Left forelimb (tissue), 1 donor: Measurements from ENCODE around the gene RNF166.

Experiments used
- DNase-seq: peaks from one replicate; pipeline ENCODE4 v3.0.0-alpha.2; 2018; ENCODE audit warnings: low spot score

The RNF166 gene

DNA sequence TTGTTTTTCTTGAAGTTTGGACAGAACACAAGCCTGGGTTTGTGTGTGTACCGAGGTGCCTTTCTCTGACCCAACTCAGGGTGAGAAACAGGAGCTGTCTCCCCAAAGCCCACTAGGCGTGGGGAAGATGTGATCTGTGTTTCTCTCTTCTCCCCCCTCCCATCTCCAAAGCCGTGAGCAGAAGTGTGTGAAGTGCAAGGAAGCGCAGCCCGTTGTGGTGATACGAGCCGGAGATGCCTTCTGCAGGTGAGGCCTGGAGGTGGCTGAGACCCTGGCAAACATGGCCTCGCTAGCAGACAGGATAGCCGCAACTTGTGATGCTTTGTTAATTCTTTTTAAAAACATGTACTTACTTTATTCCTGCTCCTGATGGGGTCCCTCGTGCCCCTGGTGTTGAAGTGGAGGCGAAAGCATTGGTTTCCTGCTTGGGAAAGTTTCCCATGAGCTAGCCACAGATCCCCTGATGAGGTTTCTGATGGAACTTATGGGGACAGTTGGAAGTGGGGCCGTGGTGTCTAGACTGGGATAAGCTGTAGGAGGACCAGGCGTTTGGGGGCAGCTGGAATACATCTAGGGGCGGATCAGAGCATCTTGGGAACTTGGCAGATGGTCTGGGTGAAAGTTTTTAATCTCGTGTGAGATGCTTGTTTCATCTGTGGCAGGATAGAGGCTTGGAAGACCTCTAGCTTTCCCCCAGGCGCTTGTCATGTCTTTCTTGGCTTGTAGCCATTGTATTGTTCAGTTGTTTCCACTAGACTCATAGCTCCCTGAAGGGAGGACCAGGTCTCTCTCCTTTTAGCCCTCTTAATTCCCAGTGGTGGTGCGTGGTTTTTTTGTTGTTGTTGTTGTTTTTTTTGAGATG lies 988 bp upstream of the RNF166 start:
- DNase-seq, result no peak

- DNase-seq, result no peak
These were observed 393 bp downstream of the RNF166 start for GRCh38 chr16:88705801-88706228.

DNA sequence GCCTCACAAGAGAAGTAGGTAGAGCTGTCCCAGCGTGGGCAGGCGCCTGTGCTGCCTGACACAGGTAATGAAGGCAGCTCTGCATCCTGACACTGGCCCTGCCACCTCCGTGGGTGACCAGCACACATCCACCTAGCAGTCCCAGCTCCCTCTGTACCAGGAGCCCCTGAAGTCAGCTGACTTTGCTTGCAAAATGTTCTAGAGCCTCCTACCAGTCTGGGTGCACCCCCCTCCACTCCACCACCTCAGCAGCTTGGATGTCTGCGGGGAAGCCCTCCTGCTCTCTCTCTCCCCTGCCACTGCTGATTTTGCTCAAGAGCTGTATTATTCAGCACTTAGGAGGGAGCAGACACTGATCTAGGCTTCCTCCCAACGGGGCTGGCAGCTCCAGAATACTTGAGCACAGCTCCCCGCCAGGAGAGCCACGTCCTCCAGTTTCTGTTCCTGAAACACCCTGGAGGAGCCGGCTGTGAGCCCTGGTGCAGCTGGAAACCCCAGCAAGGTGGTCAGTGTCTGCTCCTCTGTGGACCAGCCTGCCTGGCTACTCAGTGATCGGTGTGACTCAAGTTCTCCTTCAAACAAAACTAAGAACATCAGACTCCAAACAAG lies 1.0 kb downstream of the RNF166 start:
- no peak for DNase-seq

- no peak for DNase-seq
These were observed 2.5 kb downstream of the RNF166 start for GRCh38 chr16:88703486-88704309.

GRCh38 chr16:88702371-88703210 lies 3.6 kb downstream of the RNF166 start:
- DNase-seq, result no peak

DNA sequence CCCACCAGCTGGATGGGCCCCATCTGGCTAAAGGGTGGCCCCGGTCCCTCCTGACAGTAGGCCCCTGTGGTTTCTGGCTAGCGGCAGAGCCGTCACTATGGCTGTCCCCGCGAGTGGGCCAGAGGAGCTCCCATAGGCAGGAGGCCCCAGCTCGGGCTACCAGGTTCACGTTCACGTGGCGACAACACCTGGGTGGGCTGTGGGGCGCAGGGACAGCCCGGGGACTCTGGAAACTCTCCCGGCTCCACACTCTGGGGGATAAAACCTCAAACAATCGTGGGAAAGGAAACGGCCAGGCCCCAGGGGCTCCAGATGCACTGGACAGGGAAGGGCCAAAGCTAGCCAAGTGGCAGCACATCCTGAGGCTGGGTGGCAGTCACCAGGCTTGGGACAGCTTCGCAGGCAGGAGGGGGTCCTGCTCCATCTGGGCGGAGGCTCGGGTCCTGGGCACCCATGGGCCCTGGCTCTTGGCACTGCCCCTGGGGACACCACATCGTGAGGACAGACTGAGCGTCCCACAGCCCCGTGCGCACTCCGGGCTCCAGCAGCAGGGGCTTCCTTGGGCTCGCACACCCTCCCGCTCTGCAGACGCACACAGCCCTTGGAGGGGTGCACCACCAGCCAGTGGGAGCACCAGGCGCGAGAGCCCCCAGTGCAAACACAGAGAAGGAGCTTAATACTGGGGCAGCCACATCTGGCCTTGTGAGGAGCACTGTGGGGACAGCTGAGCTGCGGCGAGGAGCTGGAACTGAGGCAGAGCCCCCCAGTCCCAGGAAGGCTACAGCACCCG lies 4.4 kb downstream of the RNF166 start:
- DNase-seq, result no peak

DNA sequence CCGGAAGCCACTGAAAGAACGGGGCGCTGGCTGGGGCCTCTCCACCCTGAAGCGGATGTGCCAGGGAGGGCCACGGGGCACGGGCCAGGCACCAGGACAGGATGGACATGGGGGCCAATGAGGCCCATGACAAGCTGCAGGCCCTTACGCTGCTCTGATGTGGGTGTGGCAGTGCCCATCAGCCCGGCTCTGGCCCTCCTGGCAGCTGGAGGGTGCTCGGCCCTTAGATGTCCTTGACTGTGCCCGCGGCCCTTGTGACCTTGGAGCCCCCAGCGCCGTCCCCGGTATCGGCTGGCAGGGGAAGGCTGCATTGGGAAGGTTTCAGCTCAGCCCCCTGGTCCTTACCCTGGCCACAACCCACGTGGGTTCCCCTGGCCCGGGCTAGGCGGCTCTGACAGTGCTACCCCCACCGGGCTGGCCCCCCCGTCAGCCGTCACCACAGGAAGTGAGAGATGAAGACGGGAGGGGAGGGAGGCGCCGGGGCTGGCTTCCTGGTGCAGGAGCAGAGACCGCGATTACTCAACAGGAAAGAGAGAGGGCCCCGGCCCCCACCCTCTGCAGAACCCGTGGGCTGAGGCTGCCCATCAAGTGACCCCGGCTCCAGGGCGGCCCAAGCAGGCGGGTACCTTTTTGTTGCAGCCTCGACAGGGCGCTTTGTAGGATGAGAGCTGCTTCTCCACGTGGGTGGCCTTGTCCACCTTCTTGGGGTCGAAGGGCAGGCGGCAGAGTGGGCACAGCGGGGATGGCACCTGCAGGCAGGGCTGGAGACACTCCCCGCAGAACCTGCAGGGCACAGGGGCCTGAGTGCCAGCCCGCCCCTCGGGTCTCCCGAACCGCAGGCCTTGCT lies 5.3 kb downstream of the RNF166 start:
- no peak for DNase-seq

DNA sequence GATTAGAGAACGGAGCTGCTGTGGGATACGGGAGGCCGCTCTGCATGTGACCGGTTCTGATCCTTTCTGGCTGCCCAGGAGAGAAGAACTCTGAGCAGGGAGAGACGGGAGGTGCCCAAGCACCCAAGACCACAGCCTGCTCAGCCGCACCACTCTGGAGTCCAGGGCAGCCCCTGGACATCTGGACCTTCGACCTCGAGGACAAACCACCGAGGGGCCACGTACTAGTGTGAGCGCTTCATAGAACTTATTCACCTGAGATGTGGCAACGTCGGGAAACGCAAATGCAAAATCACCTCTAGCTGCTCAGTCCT lies 5.9 kb downstream of the RNF166 start:
- no peak for DNase-seq

- DNase-seq, result no peak
These were observed 7.0 kb downstream of the RNF166 start for GRCh38 chr16:88699180-88699579.

- DNase-seq, result no peak
These were observed 7.6 kb downstream of the RNF166 start for GRCh38 chr16:88698646-88699045.

DNA sequence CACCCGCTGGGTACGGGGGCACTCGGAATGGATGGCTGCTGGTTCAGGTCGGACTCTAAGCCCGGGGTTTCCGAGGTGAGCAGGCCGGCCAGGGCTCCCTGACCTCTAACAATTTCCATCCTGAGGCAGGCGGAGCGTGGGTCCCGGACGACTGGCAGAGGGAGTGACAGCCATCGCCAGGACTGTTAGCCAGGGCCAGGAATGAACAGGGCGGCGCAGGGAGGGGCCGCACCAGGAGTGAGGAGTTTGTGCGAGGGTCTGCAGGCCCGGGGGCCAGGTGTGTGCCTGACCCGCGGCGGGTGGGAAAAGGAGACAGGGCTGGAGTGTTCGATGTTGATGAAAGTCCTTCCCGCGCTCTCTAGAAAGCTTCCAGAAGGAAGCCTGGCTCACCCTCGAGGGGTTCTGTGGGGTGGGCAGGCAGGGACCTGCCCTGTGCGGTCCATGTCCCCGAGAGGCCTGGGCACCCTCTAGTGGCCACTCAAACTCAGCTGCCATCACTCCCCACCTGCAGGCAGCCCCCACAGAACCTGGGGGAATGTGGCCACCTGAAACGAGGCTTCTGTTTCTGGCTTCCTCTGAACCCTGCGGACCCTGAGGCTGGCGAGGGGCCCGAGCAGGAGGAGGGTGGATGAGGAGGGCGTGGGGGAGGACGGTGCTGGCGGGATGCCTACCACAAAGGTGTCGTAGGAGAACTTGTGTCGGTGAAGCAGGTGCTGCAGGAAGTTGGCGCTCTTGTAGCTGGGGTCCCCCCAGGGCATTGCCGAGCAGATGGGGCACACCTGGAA lies 8.2 kb downstream of the RNF166 start:
- DNase-seq, result no peak

DNA sequence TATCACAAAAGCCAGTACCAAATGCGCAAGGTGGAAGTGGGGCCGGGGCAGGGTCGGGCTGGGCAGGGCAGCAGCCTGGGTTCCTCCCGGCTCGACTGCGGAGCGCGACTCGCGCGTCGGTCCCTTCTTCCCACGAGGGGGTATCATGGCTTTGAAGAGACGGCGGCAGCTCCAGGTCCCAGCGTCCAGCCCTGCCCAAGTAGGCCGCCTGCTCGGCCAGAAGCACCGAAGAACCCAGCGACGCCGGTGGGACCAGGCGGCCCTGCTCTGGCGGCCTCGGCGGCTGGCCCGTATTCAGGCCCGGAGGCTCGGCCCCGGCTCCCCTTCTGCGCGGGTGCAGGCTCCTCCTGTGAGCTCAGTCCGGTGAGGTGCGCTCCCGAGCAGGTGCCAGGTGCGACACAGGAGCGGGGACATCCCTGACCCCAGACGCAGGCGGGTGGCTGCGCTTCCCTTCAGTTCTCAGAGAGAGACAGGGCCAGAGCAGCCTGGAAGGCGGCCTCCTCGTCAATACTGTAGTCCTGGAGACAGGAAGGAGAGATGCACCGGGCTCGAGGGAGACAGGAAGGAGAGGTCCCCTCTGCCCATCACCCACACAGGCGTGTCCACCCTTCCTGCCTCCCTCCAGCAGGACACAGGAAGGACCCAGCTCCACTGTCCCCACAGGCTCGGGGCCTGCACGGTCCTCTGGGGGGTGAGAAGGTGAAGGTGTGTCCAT lies 8.9 kb downstream of the RNF166 start:
- DNase-seq, result no peak

GRCh38 chr16:88696441-88696840 lies 9.8 kb downstream of the RNF166 start:
- no peak for DNase-seq

DNA sequence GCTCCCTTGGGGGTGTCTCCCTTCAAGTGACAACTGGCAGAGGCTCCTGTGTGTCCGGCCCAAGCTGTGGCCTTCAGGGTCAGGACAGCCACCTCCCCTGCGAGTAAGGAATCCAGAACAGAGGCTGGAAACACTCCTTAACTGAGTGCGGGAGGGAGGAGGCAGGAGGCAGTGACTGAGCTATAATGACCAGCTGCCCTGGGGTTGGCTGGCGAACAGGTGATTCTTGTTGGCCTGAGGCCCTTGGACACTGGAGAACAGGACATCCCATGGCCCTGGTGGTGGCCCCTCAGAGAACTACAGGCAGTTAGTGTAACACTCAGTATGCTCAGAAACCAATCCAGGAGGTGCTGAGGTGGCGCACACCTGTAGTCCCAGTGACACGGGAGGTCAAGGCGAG lies 10.5 kb downstream of the RNF166 start:
- DNase-seq, result no peak

GRCh38 chr16:88695218-88695617 lies 11.0 kb downstream of the RNF166 start:
- no peak for DNase-seq

- no peak for DNase-seq
These were observed 11.8 kb downstream of the RNF166 start for GRCh38 chr16:88694221-88695087.

DNA sequence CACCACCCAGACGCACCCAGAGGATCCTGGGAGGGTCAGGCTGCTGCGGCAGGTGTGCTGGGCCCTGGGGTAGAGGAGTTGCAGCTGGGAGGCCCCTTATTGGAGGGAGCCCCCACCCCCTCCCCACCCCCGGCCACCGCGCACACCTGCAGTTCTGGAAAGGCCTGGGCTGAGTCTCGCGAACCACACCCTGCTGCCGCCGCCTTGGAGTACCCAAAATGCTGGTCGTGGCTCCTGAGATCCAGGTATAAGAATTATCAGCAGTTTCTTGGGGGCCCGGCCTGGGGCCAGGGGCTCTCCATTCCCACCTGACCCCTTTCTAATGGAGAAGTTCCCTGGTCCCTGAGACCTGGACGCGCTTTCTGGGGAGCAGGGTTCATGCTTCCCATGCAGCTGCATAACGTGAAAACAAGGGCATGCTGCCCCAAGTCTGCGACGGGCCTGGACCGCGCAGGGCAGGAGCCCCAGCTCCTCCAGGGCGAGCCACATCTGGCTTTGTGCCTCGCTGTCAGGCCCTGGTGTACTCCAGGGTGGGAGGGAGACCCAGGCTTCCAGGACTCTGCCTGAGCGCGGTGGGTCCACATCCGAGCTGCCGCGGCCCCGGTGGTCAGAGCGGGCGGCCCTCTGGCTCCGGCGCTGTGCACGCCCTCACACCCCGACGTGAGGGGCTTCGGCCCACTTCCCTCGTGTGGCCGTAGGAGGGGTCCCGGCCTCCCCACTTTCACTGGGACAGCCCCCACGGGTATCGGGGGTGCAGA lies 12.6 kb downstream of the RNF166 start:
- no peak for DNase-seq
